Measurements from ENCODE around the gene EXOC6B. TPM values are rescaled to one million over a fixed set of nuclear protein-coding genes. Genes with fewer than 3 reads are reported as not detected.

The EXOC6B gene
- total RNA-seq, 1 donor: 24.6 TPM

DNA sequence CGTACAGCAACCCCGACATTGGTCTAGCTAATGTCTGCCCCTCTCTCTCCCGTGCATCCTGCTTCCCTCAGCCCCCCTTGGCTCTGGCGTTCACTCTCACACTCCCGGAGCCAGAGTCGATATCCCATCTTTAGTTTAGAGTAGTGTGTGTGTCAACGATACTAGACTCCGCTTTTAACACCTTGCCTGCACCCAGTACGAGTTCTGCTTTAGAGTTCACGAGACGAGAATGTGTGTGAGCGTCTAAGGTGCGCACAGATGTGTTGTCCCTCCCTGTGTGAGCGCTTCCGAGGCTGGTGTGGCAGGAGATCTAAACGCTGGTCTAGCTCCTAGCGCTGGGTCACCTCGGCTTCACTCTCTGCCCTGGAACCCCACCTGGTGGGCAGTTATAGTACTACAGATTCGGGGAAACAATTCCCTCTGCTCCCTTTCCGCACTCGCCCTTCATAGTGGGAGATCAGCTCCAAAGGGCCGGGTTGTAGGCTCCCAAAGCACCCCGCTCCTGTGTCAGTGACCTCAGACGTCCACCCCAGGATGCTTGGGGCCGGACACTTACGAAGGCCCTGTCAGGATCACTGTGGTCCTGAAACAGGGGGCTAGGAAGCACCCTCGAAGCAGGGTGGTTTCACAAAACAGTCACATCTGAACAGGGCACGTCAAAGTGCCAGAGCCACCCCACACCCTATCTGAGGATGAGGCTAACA lies 675.5 kb downstream of the EXOC6B start:
- Histone ChIP-seq H3K27ac (ENCODE audit: low read depth, low read length) (no peak overlapping the region), H3K79me2 (ENCODE audit: insufficient read depth, low read length) (no peaks in the 10 kb centered on the region), H3K36me3 (ENCODE audit: insufficient read depth, low read length) (no peaks in the 10 kb centered on the region), H4K20me1 (ENCODE audit: insufficient read depth, low read length) (no peaks in the 10 kb centered on the region), H3K9me3 (ENCODE audit: low read depth, low read length) (no peaks in the 10 kb centered on the region), H2AFZ (ENCODE audit: low read length) (peak overlapping the region; percentile 63), H3K4me1 (ENCODE audit: insufficient read depth, low read length) (peaks cover 15% of the 10 kb centered on the region), H3K27me3 (ENCODE audit: insufficient read depth, low read length) (peaks cover 76% of the 10 kb centered on the region), H3K4me2 (ENCODE audit: insufficient read depth, low read length) (peak overlapping the region; percentile 78), H3K4me3 (ENCODE audit: insufficient read depth, low read length) (peak overlapping the region; percentile 52)
- TF ChIP-seq, protein P1, sequence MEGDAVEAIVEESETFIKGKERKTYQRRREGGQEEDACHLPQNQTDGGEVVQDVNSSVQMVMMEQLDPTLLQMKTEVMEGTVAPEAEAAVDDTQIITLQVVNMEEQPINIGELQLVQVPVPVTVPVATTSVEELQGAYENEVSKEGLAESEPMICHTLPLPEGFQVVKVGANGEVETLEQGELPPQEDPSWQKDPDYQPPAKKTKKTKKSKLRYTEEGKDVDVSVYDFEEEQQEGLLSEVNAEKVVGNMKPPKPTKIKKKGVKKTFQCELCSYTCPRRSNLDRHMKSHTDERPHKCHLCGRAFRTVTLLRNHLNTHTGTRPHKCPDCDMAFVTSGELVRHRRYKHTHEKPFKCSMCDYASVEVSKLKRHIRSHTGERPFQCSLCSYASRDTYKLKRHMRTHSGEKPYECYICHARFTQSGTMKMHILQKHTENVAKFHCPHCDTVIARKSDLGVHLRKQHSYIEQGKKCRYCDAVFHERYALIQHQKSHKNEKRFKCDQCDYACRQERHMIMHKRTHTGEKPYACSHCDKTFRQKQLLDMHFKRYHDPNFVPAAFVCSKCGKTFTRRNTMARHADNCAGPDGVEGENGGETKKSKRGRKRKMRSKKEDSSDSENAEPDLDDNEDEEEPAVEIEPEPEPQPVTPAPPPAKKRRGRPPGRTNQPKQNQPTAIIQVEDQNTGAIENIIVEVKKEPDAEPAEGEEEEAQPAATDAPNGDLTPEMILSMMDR (IDR thresholded peaks at IDR 0.05; ENCODE audit: extremely low read depth, low read depth, low read length): peak; percentile 78
- DNase-seq (ENCODE audit: insufficient read length, low spot score, missing footprints): peak; percentile 100

DNA sequence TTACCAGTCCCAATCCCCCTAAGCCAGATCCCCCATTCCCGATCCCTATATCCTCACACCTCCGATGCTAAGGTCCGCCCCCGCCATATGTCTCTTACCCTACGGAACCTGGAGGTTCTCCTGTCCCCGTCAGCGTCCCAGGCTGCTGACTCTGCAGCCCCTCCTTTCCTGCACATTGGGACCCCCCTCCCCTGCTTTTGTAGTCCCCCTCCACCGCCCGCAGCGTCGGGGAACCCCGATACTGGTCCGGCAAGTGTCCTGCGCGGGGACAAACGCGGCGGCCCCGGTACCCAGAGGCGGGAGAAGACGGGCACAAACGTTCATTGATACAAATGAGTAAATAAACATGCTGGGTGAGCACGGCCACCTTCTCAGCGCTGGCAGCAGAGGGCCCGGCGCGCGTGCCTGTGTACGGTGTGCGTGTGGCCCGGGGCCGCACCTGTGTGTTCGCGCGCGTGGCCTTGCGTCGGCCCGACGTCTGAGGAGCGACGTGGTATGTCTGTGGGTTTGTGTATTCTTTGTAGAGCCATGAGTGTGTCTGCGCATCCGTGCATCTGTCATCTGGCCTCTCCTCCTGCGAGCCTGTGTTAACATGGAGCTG lies 676.2 kb downstream of the EXOC6B start:
- H3K79me2 ChIP-seq (ENCODE audit: insufficient read depth, low read length): no peaks in the 10 kb centered on the region
- peak overlapping the region; percentile 68 for H3K4me3 ChIP-seq (ENCODE audit: insufficient read depth, low read length)
- H3K27ac ChIP-seq (ENCODE audit: low read depth, low read length): no peak overlapping the region
- TF ChIP-seq, protein P1 (IDR thresholded peaks at IDR 0.05; ENCODE audit: extremely low read depth, low read depth, low read length): no peak
- H4K20me1 ChIP-seq (ENCODE audit: insufficient read depth, low read length): no peaks in the 10 kb centered on the region
- no peaks in the 10 kb centered on the region for H3K36me3 ChIP-seq (ENCODE audit: insufficient read depth, low read length)
- peaks cover 77% of the 10 kb centered on the region for H3K27me3 ChIP-seq (ENCODE audit: insufficient read depth, low read length)
- peaks cover 15% of the 10 kb centered on the region for H3K4me1 ChIP-seq (ENCODE audit: insufficient read depth, low read length)
- H2AFZ ChIP-seq (ENCODE audit: low read length): peak overlapping the region; percentile 63
- H3K4me2 ChIP-seq (ENCODE audit: insufficient read depth, low read length): peak overlapping the region; percentile 78
- peak; percentile 81 for DNase-seq (ENCODE audit: insufficient read length, low spot score, missing footprints)
- no peaks in the 10 kb centered on the region for H3K9me3 ChIP-seq (ENCODE audit: low read depth, low read length)

DNA sequence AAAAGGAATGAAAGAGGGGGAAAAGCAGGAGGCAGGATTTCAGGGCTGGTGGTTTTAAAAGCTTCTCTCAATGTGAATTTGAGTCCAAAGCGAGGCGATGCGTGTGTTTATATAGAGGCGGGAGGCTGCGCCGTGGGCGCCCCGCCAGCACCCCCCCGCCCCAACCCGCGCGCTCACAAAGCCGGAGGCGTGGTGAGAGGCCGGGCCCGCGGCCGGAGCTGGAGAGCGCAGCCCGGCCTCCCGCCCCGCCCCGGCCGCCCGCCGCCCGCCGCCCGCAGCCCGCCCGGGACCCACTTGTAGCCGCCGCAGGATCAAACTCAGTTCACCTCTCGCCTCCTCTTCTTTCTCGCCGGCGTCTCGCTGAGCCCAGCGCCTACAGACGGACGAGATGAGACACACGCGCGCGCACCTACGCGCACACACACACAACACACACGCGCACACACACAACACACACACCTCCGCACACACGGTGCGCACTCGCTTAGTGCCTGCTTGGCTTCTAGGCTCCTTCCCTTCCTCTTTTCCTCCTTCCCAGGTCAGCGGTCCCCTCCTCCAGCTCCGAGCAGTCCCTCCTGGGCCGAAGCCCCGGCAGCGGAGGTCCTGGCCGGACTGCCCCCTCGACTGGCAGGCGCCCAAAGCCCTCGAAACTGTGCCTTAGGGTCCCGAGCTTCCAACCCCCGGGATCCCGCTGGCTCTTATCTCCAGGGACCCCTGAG lies 676.8 kb downstream of the EXOC6B start:
- Histone ChIP-seq H4K20me1 (ENCODE audit: insufficient read depth, low read length) (no peaks in the 10 kb centered on the region), H3K9me3 (ENCODE audit: low read depth, low read length) (no peaks in the 10 kb centered on the region), H3K4me1 (ENCODE audit: insufficient read depth, low read length) (peaks cover 15% of the 10 kb centered on the region), H3K36me3 (ENCODE audit: insufficient read depth, low read length) (no peaks in the 10 kb centered on the region), H3K79me2 (ENCODE audit: insufficient read depth, low read length) (no peaks in the 10 kb centered on the region), H3K27ac (ENCODE audit: low read depth, low read length) (no peak overlapping the region), H3K27me3 (ENCODE audit: insufficient read depth, low read length) (peaks cover 76% of the 10 kb centered on the region), H2AFZ (ENCODE audit: low read length) (peak overlapping the region; percentile 62), H3K4me3 (ENCODE audit: insufficient read depth, low read length) (peak overlapping the region; percentile 68), H3K4me2 (ENCODE audit: insufficient read depth, low read length) (peak overlapping the region; percentile 78)
- DNase-seq (ENCODE audit: insufficient read length, low spot score, missing footprints): peak; percentile 97
- TF ChIP-seq, protein P1 (IDR thresholded peaks at IDR 0.05; ENCODE audit: extremely low read depth, low read depth, low read length): no peak

All from osteoblast (primary cell).